GM12892 (cell line): ENCODE measurements around the gene PHEX.

ENCODE experiments used
- POLR2A ChIP-seq: IDR thresholded peaks from 2 replicates; pipeline ENCODE4 v1.6.1; 2011; ENCODE audit warnings: low read depth, low read length, control low read depth
- POLR2AphosphoS5 ChIP-seq: IDR thresholded peaks from 2 replicates; pipeline ENCODE4 v1.6.1; 2011; ENCODE audit warnings: low read depth, low read length, control low read depth

- TF ChIP-seq POLR2A, result no peak
- no peak for TF ChIP-seq POLR2AphosphoS5
Observed at GRCh38 chrX:22037911-22038537, 5.9 kb downstream of the PHEX start.
